CD4-positive, alpha-beta T cell treated with Interleukin-21 for 1 hour (primary cell): ENCODE data around the gene HTR4.

ENCODE experiments used
- DNase-seq: peaks from one replicate; pipeline ENCODE4 v3.0.0-alpha.2; 2020

Gene HTR4

DNA sequence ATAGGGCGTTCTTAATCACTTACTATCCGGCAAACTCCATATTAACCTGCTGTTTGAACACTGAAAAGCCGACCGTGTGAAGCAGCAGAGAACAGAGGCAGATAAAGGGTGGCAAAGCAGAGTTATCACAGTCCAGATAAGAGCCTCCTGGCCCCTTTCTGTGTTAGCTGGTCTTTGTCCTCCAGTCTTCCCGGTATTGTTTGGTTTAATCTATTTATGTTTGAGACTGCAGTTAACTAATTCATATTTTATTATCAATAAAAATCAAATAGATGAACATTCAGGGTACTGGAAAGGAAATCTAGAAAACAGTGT lies 6.0 kb upstream of the HTR4 start:
- no peak for DNase-seq

- no peak for DNase-seq
These were observed 5.5 kb upstream of the HTR4 start for GRCh38 chr5:148659641-148660345.

DNA sequence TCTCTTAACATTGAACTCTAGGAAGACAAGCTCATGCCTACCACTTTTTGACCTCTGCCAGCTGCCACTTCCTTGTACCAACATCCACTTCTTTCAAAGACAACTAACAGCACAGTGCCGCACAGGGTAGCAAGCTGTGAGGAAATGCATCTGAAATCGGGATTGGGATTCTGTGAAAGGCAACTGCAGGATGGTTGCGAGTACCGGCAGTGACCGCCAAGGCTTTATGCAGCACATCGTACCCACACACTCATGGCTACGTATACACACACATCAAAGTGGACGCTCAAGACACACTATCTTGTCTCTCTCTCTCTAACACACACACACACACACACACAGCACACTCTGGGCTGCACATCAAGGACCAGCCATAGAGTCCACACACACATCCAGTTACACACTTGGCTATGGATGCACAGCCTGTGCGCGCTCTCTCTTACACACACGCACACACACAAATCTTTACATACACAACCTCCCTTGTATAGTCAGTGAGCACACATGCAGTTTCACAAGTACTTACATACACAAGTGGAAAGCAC lies 964 bp downstream of the HTR4 start:
- no peak for DNase-seq

DNA sequence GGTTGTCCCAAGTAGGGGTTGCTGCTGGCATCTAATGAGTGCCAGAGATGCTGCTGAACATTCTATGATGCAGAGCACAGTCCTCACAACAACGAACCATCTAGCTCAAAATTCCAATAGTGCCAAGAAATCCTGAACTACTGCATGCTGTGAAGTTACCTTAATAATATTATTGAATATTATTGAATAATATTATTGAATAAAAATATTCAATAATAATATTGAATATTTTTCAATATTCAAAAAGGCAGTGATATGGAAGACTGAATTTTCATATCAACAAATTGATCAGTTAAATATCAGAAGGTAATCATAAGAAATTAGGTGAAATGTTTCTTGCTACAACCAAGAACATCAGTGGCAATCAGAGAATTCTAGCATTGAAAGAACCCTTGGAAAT lies 2.8 kb downstream of the HTR4 start:
- no peak for DNase-seq

DNA sequence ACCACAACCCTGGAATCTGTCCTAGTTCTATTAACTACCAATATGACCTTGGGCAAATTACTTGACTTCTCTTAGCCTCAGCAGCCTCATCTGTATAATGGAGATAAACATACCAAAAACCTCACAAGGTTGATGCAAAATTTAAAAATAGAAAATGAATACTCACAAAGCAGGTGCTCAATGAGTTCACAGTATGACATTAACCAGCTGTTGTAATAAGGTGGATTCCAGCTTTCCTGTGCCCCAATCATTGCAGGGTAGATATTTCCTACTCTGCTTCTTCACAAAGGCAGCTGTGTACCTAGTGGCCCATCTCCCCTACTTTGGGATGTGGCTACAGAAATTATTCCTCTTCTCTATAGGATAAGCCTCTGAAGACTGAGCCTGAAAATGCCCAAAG lies 8.8 kb downstream of the HTR4 start:
- DNase-seq = no peak

DNA sequence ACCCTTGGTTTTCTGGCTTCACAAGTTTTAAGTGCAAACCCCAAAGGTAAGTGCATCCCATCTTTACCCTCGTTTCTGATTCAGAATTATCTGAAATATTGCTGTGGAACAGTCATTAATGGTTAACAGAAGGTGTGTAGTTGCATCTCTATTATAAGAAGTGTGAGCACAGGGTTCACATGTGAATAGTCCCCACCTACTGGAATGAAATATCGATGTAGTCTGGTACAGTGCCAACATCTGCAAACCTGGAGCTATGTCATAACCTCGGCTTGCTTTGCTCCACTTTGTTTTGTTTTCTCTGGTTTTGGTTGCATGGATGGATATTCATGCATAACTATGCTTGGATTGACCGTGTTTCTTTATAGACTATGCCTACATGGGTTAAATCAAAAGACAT lies 12.6 kb downstream of the HTR4 start:
- no peak for DNase-seq

GRCh38 chr5:148640471-148640870 lies 13.9 kb downstream of the HTR4 start:
- DNase-seq = no peak

DNA sequence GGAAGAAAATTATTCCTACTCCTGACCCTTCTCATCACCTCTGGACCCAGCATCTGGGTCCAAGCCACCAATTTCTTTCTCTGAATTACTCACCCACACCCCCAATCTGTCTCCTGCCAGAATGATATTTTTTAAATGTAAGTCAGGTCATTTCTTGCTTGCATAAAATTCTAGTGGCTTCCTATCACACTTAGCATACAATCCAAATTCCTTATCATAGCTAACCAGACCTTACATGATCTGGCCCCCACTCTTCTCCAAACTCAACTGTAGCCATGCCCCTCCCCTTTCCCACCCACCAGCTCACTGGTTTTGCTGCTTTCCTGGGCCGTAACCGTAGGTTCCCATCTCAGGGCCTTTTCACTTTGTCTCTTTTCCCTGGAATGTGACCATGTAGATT lies 15.2 kb downstream of the HTR4 start:
- DNase-seq = no peak

DNA sequence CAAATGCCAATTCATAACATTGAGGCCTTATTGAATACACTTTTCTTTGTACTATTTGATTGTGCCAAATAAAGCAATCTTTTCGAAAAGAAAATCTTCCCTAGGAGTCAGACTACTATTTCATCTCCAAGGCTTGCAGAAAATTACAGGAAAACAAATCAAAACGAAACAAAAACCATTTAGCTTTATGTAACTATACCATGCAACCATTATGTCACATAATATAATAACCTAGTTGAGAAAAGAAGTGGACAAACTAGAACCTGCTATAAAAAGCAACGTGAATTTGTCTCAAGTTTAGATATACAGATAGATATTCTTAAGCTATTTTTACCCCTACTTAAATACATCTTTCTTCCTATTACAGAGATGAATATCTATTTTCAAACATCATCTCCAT lies 18.0 kb downstream of the HTR4 start:
- DNase-seq = no peak

- no peak for DNase-seq
These were observed 18.8 kb downstream of the HTR4 start for GRCh38 chr5:148635321-148636083.

- no peak for DNase-seq
These were observed 21.3 kb downstream of the HTR4 start for GRCh38 chr5:148633067-148633377.

- DNase-seq = no peak
These were observed 21.9 kb downstream of the HTR4 start for GRCh38 chr5:148632255-148633066.

DNA sequence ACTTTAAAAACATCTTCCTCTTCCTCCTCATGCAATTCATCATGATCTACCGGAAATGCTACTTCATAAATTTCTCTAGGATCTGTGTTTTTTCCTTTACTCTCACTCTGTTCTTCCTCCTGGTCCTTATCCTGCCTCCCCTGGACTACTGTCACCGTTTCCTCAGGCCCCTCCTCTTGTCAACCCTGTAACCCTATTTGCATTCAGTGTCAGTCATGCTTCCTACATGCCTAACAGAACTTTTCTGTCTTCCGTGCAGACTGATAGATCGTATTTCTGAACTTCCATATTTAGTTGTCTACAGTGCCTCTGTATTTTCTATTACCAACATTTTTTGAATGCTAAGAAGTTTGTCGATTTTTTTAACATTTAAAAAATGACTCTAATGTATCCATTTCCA lies 27.3 kb downstream of the HTR4 start:
- DNase-seq = no peak

DNA sequence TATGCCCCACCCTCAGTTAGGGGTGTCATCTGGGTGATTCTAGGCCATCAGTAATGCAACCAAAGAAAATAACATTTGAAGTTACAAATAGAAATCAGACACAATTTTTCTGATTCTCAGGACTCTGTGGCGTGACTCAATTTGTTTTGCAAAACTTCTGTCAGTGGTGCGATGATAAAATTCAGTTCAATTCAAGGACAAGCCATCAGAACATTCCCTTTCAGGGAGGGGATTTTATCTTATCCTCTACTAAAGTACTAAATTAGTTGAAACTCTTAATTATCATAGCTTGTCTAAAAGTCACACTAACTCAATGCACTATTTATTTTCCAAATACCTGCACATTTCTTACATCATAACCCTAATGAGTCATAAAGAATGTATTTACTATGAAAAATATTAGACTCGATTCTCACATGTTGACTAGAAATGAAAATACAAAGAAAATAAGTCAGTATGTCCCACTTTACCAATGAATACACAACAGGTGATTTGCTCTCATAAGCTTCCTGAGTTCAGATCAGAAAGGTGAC lies 28.2 kb downstream of the HTR4 start:
- DNase-seq = no peak

DNA sequence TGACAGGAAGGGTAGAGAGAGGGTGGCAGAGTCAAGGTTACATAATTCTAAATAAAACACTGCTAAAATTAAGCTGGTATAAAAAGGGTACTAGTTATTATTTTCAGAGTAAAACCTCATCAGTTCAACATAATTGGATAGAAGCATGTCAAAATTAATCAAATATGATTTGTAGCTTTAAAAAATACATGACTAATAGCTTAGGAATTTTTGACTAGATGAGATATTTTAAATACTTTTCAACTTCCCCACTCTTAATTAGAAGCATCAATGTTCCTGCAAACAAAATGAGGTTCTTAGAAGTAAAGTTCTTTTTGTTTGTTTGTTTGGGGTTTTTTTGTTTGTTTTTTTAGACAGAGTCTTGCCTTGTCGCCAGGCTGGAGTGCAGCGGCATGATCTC lies 29.1 kb downstream of the HTR4 start:
- DNase-seq = no peak

DNA sequence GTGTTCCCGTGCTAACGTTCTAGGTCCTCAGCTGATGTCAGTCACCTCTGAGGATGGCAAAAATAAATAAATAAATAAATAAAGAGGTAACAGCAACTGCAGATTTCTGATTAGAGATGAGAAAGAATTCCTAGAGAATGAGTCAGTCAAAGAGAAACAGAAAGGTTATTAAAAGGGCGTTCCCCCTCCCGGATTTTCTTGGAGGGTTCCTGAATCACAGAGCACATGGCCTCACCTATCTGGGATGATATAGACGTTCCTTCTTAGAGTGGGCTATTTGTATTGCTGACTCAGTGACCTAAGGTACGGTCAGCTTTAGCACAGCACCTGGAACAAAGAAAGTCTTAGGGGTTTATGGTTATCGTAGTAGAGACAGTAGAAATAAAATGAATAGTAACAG lies 30.6 kb downstream of the HTR4 start:
- DNase-seq = no peak

DNA sequence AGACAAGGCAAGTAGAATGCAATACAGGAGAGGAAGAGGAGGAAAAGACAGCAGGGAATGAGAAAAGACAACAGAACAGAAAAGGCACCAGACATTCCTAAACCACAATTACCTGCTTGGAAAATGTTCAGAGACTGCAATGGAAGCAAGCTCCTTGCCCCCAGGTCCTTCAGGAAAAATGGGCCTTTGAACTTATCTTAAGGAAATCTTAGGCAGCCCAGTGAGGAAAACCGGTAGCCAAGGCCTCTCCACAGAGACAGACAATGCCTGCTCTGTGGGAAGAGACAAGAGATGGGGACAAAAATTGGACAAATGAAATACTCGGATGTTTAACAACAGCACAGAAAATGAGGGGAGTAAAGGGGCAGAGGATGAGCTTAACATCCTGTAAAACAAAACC lies 31.2 kb downstream of the HTR4 start:
- DNase-seq = no peak

DNA sequence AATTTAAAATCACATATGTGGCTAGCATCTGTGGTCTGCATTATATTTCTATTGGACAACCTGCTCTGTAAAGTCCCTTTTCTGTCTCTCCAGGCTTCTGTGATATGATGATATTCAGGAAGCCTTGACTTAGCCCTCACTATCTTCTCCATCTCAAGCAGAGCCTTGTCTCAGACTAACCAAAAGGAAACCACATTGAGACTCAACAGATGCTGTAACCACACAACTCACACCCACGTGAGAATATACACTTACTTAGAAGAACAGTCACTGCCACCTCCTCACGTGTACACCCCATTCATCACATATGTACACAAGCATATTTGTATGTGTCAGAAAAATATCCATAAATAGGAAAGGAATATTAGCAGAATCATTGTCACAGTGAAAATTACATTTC lies 33.6 kb downstream of the HTR4 start:
- DNase-seq = peak; percentile 51

- DNase-seq = no peak
These were observed 34.2 kb downstream of the HTR4 start for GRCh38 chr5:148620091-148620490.

DNA sequence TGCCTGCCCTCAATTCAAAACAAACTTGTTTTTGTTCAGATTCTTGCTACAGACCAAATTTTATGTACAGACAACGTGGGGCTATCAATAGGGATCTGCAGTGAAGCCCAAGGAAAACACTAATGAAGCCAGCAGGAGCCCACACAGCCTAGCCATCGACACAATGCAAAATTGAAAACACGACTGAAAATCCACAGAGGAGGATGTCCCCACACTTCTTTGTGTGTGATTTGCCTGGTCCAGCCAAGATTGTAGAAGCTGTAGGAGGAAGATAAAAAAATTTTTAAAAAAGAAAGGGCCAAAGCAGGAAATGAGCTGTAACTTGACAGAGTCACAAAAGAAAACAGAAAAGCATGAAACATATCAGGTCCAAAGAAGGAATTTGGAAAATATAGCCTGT lies 34.8 kb downstream of the HTR4 start:
- DNase-seq = no peak

GRCh38 chr5:148615644-148616275 lies 38.6 kb downstream of the HTR4 start:
- DNase-seq = no peak

DNA sequence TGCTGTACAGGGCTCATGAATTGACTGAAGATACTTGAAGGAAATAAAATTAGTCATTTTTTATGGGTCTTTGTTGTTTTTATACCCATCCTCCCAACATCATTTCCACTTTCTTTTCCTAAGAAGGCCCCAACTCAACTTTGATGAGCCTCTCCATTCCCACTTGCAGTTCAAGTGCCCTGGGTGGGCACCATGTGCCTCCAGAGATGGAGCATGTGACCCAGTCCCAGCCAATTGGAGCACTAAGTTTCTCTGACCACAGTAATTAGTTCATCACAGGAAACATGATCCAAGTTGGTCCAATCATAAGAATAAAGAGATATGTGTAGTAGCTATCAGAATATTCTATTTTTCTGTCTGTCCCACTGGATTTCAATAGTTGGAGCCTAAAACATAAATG lies 46.9 kb downstream of the HTR4 start:
- DNase-seq = no peak

DNA sequence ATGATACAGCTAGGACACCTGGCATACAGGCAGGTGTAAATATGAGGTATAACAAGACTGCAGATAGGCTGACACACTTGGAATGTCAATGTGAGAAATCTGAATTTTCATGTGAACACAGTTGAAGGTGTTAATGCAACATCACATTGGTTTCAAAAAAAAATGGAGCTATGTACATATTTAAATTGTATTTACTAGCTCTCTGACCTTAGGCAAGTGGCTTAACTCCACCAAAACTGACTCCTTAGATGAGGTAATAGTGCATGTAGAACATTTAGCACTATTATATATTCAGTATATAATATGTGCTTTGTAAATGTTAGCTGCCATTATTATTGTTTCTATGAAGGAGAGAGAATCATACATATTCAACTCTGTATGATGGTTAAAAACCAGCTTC lies 48.0 kb downstream of the HTR4 start:
- no peak for DNase-seq
